Endothelial cell of umbilical vein (primary cell): ENCODE data around the gene SMCO2. TPM values are rescaled to one million over a fixed set of nuclear protein-coding genes. Genes with fewer than 3 reads are reported as not detected.

ENCODE experiments used
- BruUV-seq: library from RNA; stranded (reverse); fragments of 400-500 nt; replicated peaks from 2 replicates; lab custom pipeline; 2021; lab: Mats Ljungman, UMichigan
- CTCF ChIA-PET: fragments of 300-600, 350-600 bp; sonication (Branson Sonifier 250); formaldehyde crosslinking; loops from one replicate; lab custom pipeline; 2021; ENCODE audit warnings: antibody characterized with exemption, inconsistent platforms; lab: Charles Lee
- POLR2A ChIA-PET: fragments of 300-600, 350-600 bp; sonication (Branson Sonifier 250); formaldehyde crosslinking; loops from one replicate; lab custom pipeline; 2021; ENCODE audit warnings: antibody characterized with exemption, inconsistent platforms; lab: Charles Lee
- DNase-seq: peaks from one replicate; pipeline ENCODE4 v3.0.0-alpha.2; 2011; ENCODE audit warnings: low read depth, low spot score
- FAIRE-seq: peaks from 2 replicates; lab custom pipeline; 2011; peaks lifted over from hg19 to GRCh38; lab: Jason Lieb, UNC
- H2AFZ ChIP-seq: 2 replicates; pipeline ENCODE4 v1.6.0; 2012; ENCODE audit warnings: low read depth, low read length, control low read depth, inconsistent platforms
- H3K27ac ChIP-seq: 2 replicates; pipeline ENCODE4 v1.5.1; 2011; ENCODE audit warnings: low read depth, mild to moderate bottlenecking, control low read depth, low read length, moderate library complexity; ENCODE audit not compliant: insufficient read depth
- H3K27me3 ChIP-seq, 2 experiments: 2 replicates each; pipeline versions ENCODE4 v1.6.0 to v1.6.1; 2011; ENCODE audit warnings: low read length in 2 of 2, mixed read lengths in 1 of 2; ENCODE audit not compliant: control insufficient read depth in 2 of 2, insufficient read depth in 2 of 2
- H3K36me3 ChIP-seq, 2 experiments: 2 replicates in 1 of 2; 3 replicates in 1 of 2; pipeline ENCODE4 v1.5.1; 2011; ENCODE audit warnings: low read length in 2 of 2, mild to moderate bottlenecking in 1 of 2, moderate library complexity in 1 of 2; ENCODE audit not compliant: control insufficient read depth in 2 of 2, insufficient read depth in 2 of 2; ENCODE audit errors: extremely low read depth in 1 of 2
- H3K4me1 ChIP-seq: 3 replicates; pipeline ENCODE4 v1.5.1; 2011; ENCODE audit warnings: mild to moderate bottlenecking, low read length; ENCODE audit not compliant: control insufficient read depth, insufficient read depth; ENCODE audit errors: extremely low read depth
- H3K4me2 ChIP-seq: 2 replicates; pipeline ENCODE4 v1.6.1; 2011; ENCODE audit warnings: low read length, control low read depth, mixed read lengths; ENCODE audit not compliant: insufficient read depth
- H3K4me3 ChIP-seq, 3 experiments: fragments of 200-600 bp in 1 of 3; sonication (generic), shearing (Covaris generic) in 1 of 3; replicated peaks in 1 of 3; 2 replicates each; pipeline ENCODE4 v1.5.1; 2011 to 2016; ENCODE audit warnings: control low read depth in 3 of 3, low read length in 3 of 3, mild to moderate bottlenecking in 2 of 3, inconsistent platforms in 1 of 3, low read depth in 1 of 3, moderate library complexity in 1 of 3; ENCODE audit not compliant: insufficient read depth in 1 of 3
- H3K79me2 ChIP-seq: 2 replicates; pipeline ENCODE4 v1.6.0; 2012; ENCODE audit warnings: low read length, inconsistent platforms; ENCODE audit not compliant: control insufficient read depth, insufficient read depth
- H3K9ac ChIP-seq: replicated peaks from 2 replicates; pipeline ENCODE3; 2011; ENCODE audit warnings: low read length, control low read depth; ENCODE audit not compliant: insufficient read depth; ENCODE audit errors: extremely low read depth
- H3K9me1 ChIP-seq: replicated peaks from 3 replicates; pipeline ENCODE4 v1.6.0; 2011; ENCODE audit warnings: mild to moderate bottlenecking, low read length; ENCODE audit not compliant: control insufficient read depth, insufficient read depth; ENCODE audit errors: extremely low read depth
- H3K9me3 ChIP-seq: replicated peaks from 2 replicates; pipeline ENCODE4 v1.5.1; 2012; ENCODE audit warnings: low read length, inconsistent platforms; ENCODE audit not compliant: control insufficient read depth, insufficient read depth
- H4K20me1 ChIP-seq: replicated peaks from 2 replicates; pipeline ENCODE3; 2011; ENCODE audit warnings: mild to moderate bottlenecking, low read length; ENCODE audit not compliant: control insufficient read depth, insufficient read depth; ENCODE audit errors: extremely low read depth
- CTCF ChIP-seq, 2 donors: IDR thresholded peaks; 1 replicate in 1 of 2; 2 replicates in 1 of 2; pipeline ENCODE4 v1.5.1; 2011; ENCODE audit warnings: low read length in 2 of 2, mild to moderate bottlenecking in 2 of 2, moderate library complexity in 2 of 2, control low read depth in 1 of 2, inconsistent platforms in 1 of 2, low read depth in 1 of 2; ENCODE audit not compliant: insufficient read depth in 1 of 2; ENCODE audit errors: extremely low read depth in 1 of 2
- EZH2 ChIP-seq: IDR thresholded peaks from 2 replicates; pipeline ENCODE4 v1.6.1; 2012; ENCODE audit warnings: borderline replicate concordance, low read depth, mild to moderate bottlenecking, moderate library complexity, low read length, inconsistent platforms; ENCODE audit not compliant: severe bottlenecking
- FOS ChIP-seq: IDR thresholded peaks from 2 replicates; pipeline ENCODE4 v1.6.1; 2011; ENCODE audit warnings: mild to moderate bottlenecking, low read length, moderate library complexity, borderline replicate concordance; ENCODE audit not compliant: insufficient read depth
- GATA2 ChIP-seq: IDR thresholded peaks from 2 replicates; pipeline ENCODE4 v1.7.0; 2011; ENCODE audit warnings: low read depth, mild to moderate bottlenecking, moderate library complexity, mixed read lengths, low read length; ENCODE audit not compliant: insufficient read length, insufficient read depth
- JUN ChIP-seq: IDR thresholded peaks from 2 replicates; pipeline ENCODE4 v1.6.1; 2011; ENCODE audit warnings: borderline replicate concordance, low read depth; ENCODE audit not compliant: insufficient read length, insufficient read depth
- MAX ChIP-seq: IDR thresholded peaks from 2 replicates; pipeline ENCODE4 v1.6.1; 2011; ENCODE audit not compliant: insufficient read depth, insufficient read length
- MYC ChIP-seq: IDR thresholded peaks from one replicate; pipeline ENCODE4 v1.6.1; 2011; ENCODE audit warnings: mild to moderate bottlenecking, low read depth, low read length
- POLR2A ChIP-seq: IDR thresholded peaks from 2 replicates; pipeline ENCODE4 v1.6.1; 2012; ENCODE audit warnings: low read depth, mild to moderate bottlenecking, control low read depth, low read length
- POLR2AphosphoS5 ChIP-seq: IDR thresholded peaks from 2 replicates; pipeline ENCODE4 v1.6.1; 2012; ENCODE audit warnings: low read depth, mild to moderate bottlenecking, control low read depth, low read length, moderate library complexity; ENCODE audit not compliant: insufficient read depth
- dilution Hi-C: fragments of 300-500 bp; cut with MboI; formaldehyde crosslinking; loops from one replicate; pipeline ENCODE4 v1.15.0; 2019; ENCODE audit warnings: low sequenced_read_pairs; ENCODE audit not compliant: extremely low pct_ligation_motif_present
- intact Hi-C: fragments of 100-400 bp; cut with micrococcal nuclease; formaldehyde crosslinking; loops from one replicate; pipeline ENCODE4 v1.10.0; 2022
- polyA plus RNA-seq, 4 experiments: library from polyadenylated mRNA; depleted of rRNA in 3 of 4; stranded (reverse) in 3 of 4; unstranded in 1 of 4; fragments of >200 nt; gene quantifications; 2 replicates each; pipeline versions ENCODE4 v1.2.1 to v1.2.3, GENCODE V29; 2011 to 2012; ENCODE audit warnings: missing spikeins in 1 of 4
- total RNA-seq: library from RNA; stranded (reverse); gene quantifications from 2 replicates; pipeline ENCODE4 v1.2.3, GENCODE V29; 2021

Gene SMCO2
- total and polyA plus RNA-seq, 2 donors (not counting 3 experiments of a cell fraction or from before 2014, with no cell fraction given): 0.33 to 0.49 TPM

- no peaks in the 10 kb centered on the region for H3K9me3 ChIP-seq
- FAIRE-seq: no peak
- no TSS peak for BruUV-seq
- H4K20me1 ChIP-seq: no peaks in the 10 kb centered on the region
- no peak overlapping the region for H2AFZ ChIP-seq
- H3K36me3 ChIP-seq: no peaks in the 10 kb centered on the region
- no peaks in the 10 kb centered on the region for H3K4me1 ChIP-seq
- no peaks in the 10 kb centered on the region for H3K27me3 ChIP-seq
- CTCF ChIA-PET: interaction anchor here (1.1 kb wide), 1 partner anchor 17 kb away, joined by 3 read pairs; no protein-coding TSS in a partner anchor
- H3K9ac ChIP-seq: no peak overlapping the region
- H3K79me2 ChIP-seq: no peaks in the 10 kb centered on the region
- H3K9me1 ChIP-seq: no peaks in the 10 kb centered on the region
- dilution Hi-C loops (no loop called here), intact Hi-C loops (no loop called here)
- POLR2A ChIA-PET: no interaction called here
- no peak for TF ChIP-seq EZH2
- no peak for DNase-seq
- H3K4me2 ChIP-seq: no peak overlapping the region
- H3K27ac ChIP-seq: no peak overlapping the region
- H3K4me3 ChIP-seq: no peak overlapping the region
Observed at GRCh38 chr12:27505109-27505508, 58.6 kb downstream of the SMCO2 start.

GRCh38 chr12:27505761-27506160 is 59.2 kb downstream of the SMCO2 start:
- H2AFZ ChIP-seq: no peak overlapping the region
- dilution Hi-C loops: no loop called here

More at GRCh38 chr12:27505761-27506160, 59.2 kb downstream of the SMCO2 start:
- Histone ChIP-seq H4K20me1 (no peaks in the 10 kb centered on the region), H3K9me1 (no peaks in the 10 kb centered on the region), H3K9me3 (no peaks in the 10 kb centered on the region), H3K79me2 (no peaks in the 10 kb centered on the region), H3K9ac (no peak overlapping the region), H3K4me1 (no peaks in the 10 kb centered on the region), H3K27me3 (no peaks in the 10 kb centered on the region), H3K27ac (no peak overlapping the region), H3K36me3 (no peaks in the 10 kb centered on the region), H3K4me2 (no peak overlapping the region), H3K4me3 (no peak overlapping the region)
- ChIA-PET CTCF (interaction anchor here (1.1 kb wide), 1 partner anchor 18 kb away, joined by 3 read pairs; no protein-coding TSS in a partner anchor), POLR2A (no interaction called here)
- no TSS peak for BruUV-seq
- TF ChIP-seq CTCF (IDR thresholded peaks at IDR 0.05; ENCODE audit: extremely low read depth in 1 of 2, insufficient read depth in 1 of 2, low read depth in 1 of 2, low read length in 2 of 2) (no peak), GATA2 (no peak), POLR2AphosphoS5 (no peak), POLR2A (no peak), MAX (no peak), EZH2 (no peak), JUN (no peak), MYC (no peak), FOS (no peak)
- intact Hi-C loops: no loop called here
- FAIRE-seq: no peak
- DNase-seq: no peak
